ENCODE measurements around the gene C2orf74. TPM values are rescaled to one million over a fixed set of nuclear protein-coding genes. Genes with fewer than 3 reads are reported as not detected.

C2orf74 gene
- total RNA-seq, 4 donors from 2014 or later = 4.2 to 7.1 (median 6.7) TPM; not detected in 1

- no peak for TF ChIP-seq POLR2AphosphoS5 (IDR thresholded peaks at IDR 0.05)
- no peak for TF ChIP-seq POLR2A (IDR thresholded peaks at IDR 0.05)
- TF ChIP-seq EP300 (IDR thresholded peaks at IDR 0.05; ENCODE audit: low read depth) = no peak
- WGBS, 2 donors (ENCODE audit: low coverage in 1 of 2) = 87 to 97% methylated on average over 5 of the region's 5 CpGs
- no peak for DNase-seq
- no peaks in the 10 kb centered on the region for H3K9me3 ChIP-seq
- peaks cover 0 to 30% (median 13%) of the 10 kb centered on the region in 4 donors for H3K36me3 ChIP-seq
- in situ Hi-C loops (cut with MboI; ENCODE audit: low pct_ligation_motif_present in 1 of 4, low pct_unique_long_range_greater_than_20kb in 1 of 4, low sequenced_read_pairs in 3 of 4) (no loop called here), intact Hi-C loops (cut with DNase I; ENCODE audit: low total_unique reads) (no loop called here)
- no peak overlapping the region for H3K4me3 ChIP-seq
- H3K27me3 ChIP-seq = no peaks in the 10 kb centered on the region
- peaks cover 0 to 15% (median 4%) of the 10 kb centered on the region in 4 donors for H3K4me1 ChIP-seq
- H3K27ac ChIP-seq = no peak overlapping the region
Measured at GRCh38 chr2:61210332-61210981, 48.5 kb downstream of the C2orf74 start.

GRCh38 chr2:61214171-61214570 is 52.2 kb downstream of the C2orf74 start:
- Histone ChIP-seq H3K27ac (no peak overlapping the region), H3K36me3 (peaks cover 0 to 21% (median 9%) of the 10 kb centered on the region in 4 donors), H3K4me3 (no peak overlapping the region), H3K4me1 (peaks cover 0 to 9% (median 0%) of the 10 kb centered on the region in 4 donors), H3K27me3 (no peaks in the 10 kb centered on the region), H3K9me3 (no peaks in the 10 kb centered on the region)
- WGBS, 2 donors (ENCODE audit: low coverage in 1 of 2) = 91 to 93% methylated on average over 2 to 4 of the region's 4 CpGs
- intact Hi-C loops (cut with DNase I; ENCODE audit: low total_unique reads) = no loop called here
- in situ Hi-C loops (cut with MboI; ENCODE audit: low pct_ligation_motif_present in 1 of 4, low pct_unique_long_range_greater_than_20kb in 1 of 4, low sequenced_read_pairs in 3 of 4) = no loop called here
- DNase-seq = no peak
- TF ChIP-seq POLR2A (IDR thresholded peaks at IDR 0.05) = no peak
- no peak for TF ChIP-seq POLR2AphosphoS5 (IDR thresholded peaks at IDR 0.05)
- TF ChIP-seq EP300 (IDR thresholded peaks at IDR 0.05; ENCODE audit: low read depth) = no peak

Other genes starting within 250 kb of the C2orf74 start
- gene PEX13, start 144.5 kb upstream of the C2orf74 start, total RNA-seq = 10 to 100 TPM; 20.2 to 44.1 (median 34.6) TPM
- 10 to 100 TPM in 3 of 4 donors, 1 to 10 TPM in 1; 3.8 to 26.4 (median 12.1) TPM for gene PUS10, start 143.9 kb upstream of the C2orf74 start, total RNA-seq
- 10 to 100 TPM in 3 of 4 donors, 1 to 10 TPM in 1; 5.4 to 19.4 (median 13.7) TPM for gene SANBR, start 96.3 kb upstream of the C2orf74 start, total RNA-seq

Data from transverse colon (tissue), 4 donors.